ENCODE measurements around the gene SELL.
"Not testable (repeated sequence)": the region's sequence is repeated elsewhere in the genome, so short reads cannot be mapped to it uniquely, and the experiment has no call there.

The SELL gene

DNA sequence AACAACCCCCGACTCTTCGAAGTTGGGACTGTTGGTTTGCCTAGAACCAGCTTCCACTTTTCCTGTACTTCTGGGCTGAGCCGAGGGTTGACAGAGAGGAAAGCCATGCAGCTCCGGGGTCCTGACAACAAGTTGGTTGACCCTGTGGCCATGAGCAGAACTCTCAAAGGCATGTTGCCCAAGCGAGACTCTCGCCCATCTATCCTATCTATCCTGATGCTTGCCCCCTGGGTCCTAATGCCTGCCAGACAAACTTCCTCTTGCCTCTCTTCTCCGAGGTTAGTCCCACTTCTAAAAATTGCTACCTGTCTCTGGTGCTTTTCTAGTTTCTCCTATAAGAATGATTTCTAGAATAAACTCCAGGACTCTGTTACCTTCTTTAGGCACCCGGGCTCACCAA, 48.7 kb downstream of the SELL start:
- not testable (repeated sequence) for DNase-seq

DNA sequence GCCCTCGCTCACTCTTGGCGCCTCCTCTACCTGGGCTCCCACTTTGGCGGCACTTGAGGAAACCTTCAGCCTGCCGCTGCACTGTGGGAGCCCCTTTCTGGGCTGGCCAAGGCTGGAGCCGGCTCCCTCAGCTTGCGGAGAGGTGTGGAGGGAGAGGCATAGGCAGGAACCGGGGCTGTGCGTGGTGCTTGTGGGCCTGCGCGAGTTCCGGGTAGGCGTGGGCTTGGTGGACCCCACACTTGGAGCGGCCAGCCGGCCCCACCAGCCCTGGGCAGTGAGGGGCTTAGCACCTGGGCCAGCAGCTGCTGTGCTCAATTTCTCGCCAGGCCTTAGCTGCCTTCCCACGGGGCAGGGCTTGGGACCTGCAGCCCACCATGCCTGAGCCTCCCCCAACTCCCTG, 50.4 kb downstream of the SELL start:
- not testable (repeated sequence) for DNase-seq

DNA sequence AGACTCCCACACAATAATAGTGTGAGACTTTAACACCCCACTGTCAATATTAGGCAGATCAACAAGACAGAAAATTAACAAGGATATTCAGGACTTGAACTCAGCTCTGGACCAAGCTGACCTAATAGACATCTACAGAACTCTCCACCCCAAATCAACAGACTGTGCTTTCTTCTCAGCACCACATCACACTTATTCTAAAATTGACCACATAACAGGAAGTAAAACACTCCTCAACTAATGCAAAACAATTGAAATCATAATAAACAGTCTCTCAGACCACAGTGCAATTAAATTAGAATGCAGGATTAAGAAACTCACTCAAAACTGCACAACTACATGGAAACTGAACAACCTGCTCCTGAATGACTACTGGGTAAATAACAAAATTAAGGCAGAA, 52.6 kb downstream of the SELL start:
- DNase-seq: not testable (repeated sequence)

GRCh38 chr1:169653873-169654272, 57.5 kb downstream of the SELL start:
- no peak for DNase-seq

DNA sequence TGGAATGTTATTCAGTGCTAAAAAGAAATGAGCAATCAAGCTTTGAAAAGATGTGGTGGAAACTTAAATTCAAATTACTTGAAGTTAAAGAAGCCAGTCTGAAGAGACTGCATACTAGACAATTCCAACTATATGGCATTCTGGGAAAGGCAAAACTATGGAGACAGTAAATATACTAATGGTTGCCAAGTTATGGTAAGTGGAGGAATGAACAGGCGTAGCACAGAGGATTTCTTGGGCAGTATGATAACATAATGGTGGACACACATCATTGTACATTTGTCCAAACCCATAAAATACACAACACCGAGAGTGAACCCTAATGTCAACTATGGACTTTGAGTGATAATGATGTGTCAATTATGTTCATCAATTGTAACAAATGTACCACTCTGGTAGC, 60.4 kb downstream of the SELL start:
- no peak for DNase-seq

DNA sequence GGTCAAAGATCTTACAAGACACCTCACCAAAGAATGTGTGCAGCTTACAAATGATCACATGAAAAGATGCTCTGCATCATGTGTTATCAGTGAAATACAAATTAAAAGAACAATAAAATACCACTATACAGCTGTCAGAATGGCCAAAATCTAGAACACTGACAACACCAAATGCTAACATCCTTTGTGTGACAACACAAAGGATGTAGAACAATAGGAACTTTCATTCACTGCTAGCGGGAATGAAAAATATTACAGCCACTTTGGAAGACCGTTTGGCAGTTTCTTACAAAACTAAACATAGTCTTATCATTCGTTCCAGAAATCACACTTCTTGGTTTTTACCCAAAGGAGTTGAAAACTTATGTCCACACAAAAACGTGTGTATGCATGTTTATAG, 60.9 kb downstream of the SELL start:
- DNase-seq: no peak

- DNase-seq: no peak
Measured at GRCh38 chr1:169648709-169649108, 62.7 kb downstream of the SELL start.

GRCh38 chr1:169648187-169648586, 63.2 kb downstream of the SELL start:
- DNase-seq: no peak

DNA sequence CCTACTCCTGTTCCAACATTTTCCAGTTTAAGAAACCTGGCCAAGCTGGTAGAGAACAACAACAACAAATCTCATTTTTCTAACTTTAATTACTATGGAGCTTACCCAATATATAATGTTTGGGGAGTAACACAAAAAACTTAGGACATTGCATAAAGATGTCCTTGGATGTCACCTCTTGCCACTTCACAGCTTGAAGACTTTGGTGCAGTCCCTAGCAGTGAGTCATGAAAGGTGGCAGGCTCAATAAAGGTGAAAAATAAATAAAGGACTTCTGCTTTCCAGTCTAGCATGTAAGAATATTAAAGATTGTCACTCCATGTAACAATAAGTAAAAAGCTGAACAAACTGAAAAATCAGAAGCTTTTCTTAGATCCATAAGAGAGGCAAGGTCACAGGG, 63.9 kb downstream of the SELL start:
- DNase-seq: no peak

DNA sequence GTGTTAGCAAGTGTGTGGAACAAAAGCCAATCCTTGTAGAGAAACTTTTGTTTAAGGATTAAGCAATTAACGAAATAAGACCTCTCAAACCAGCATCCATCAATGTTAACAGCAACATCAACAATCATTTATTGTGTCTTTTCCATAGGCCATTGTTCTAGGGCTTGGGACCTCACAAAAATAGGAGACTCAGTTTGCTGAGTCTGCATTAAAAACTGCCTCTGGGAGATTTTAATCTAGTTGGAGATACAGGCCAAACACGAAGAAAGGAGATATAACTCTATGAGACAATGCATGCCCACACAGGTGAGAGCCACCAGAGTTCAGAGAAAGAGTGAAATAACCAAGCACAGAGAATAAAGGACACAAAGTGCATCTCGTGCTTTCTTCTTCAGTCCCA, 67.1 kb downstream of the SELL start:
- no peak for DNase-seq

Data from NCI-H1694 treated with DMSO at 0.1 percent for 48 hours (cell line).